ENCODE results near the gene SPTLC3. TPM values are rescaled to one million over a fixed set of nuclear protein-coding genes. Genes with fewer than 3 reads are reported as not detected.

Gene SPTLC3
- total RNA-seq, 1 experiment from 2014 or later = 31.5 TPM

GRCh38 chr20:12984069-12984765 is 24.6 kb upstream of the SPTLC3 start:
- H3K36me3 Mint-ChIP-seq (ENCODE audit: insufficient read depth, unreplicated experiment) = no peaks in the 10 kb centered on the region
- no peaks in the 10 kb centered on the region for H3K27me3 Mint-ChIP-seq (ENCODE audit: insufficient read depth, unreplicated experiment)
- no peak for DNase-seq
- H3K4me3 ChIP-seq (ENCODE audit: low read depth, low read length) = no peak overlapping the region
- no peaks in the 10 kb centered on the region for H3K27me3 ChIP-seq (replicated peaks; ENCODE audit: control insufficient read depth, insufficient read depth, low read length)
- no peak for TF ChIP-seq CTCF (IDR thresholded peaks at IDR 0.05; ENCODE audit: insufficient read depth in 1 of 2, low read depth in 1 of 2, low read length in 1 of 2, severe bottlenecking in 1 of 2, unreplicated experiment in 1 of 2)
- intact Hi-C loops (cut with micrococcal nuclease; ENCODE audit: unreplicated experiment) = no loop called here
- peaks cover 22% of the 10 kb centered on the region for H3K4me1 Mint-ChIP-seq (ENCODE audit: low read depth, unreplicated experiment)
- H3K9me3 Mint-ChIP-seq (ENCODE audit: unreplicated experiment) = no peaks in the 10 kb centered on the region
- H3K27ac Mint-ChIP-seq (ENCODE audit: unreplicated experiment) = no peak overlapping the region
- no peak overlapping the region for H3K4me3 Mint-ChIP-seq (ENCODE audit: unreplicated experiment)
- no TSS peak for BruUV-seq (replicated peaks)
- ChIA-PET POLR2A (no interaction called here), CTCF (interaction anchor here (1.2 kb wide), 1 partner anchor 111 kb away, joined by 3 read pairs; no protein-coding TSS in a partner anchor)
- no peaks in the 10 kb centered on the region for H3K36me3 ChIP-seq (ENCODE audit: control insufficient read depth, insufficient read depth, low read length)
- peaks cover 17% of the 10 kb centered on the region for H3K4me1 ChIP-seq
- no peaks in the 10 kb centered on the region; the same call in 1 of the 2 replicates for H3K9me3 ChIP-seq

- Histone ChIP-seq H3K4me1 (peaks cover 17% of the 10 kb centered on the region), H3K9me3 (no peaks in the 10 kb centered on the region; the same call in 1 of the 2 replicates), H3K36me3 (ENCODE audit: control insufficient read depth, insufficient read depth, low read length) (no peaks in the 10 kb centered on the region), H3K4me3 (ENCODE audit: low read depth, low read length) (no peak overlapping the region), H3K27me3 (replicated peaks; ENCODE audit: control insufficient read depth, insufficient read depth, low read length) (no peaks in the 10 kb centered on the region)
- no peak for TF ChIP-seq CTCF (IDR thresholded peaks at IDR 0.05; ENCODE audit: insufficient read depth in 1 of 2, low read depth in 1 of 2, low read length in 1 of 2, severe bottlenecking in 1 of 2, unreplicated experiment in 1 of 2)
- Mint-ChIP-seq H3K36me3 (ENCODE audit: insufficient read depth, unreplicated experiment) (no peaks in the 10 kb centered on the region), H3K4me1 (ENCODE audit: low read depth, unreplicated experiment) (peaks cover 22% of the 10 kb centered on the region), H3K9me3 (ENCODE audit: unreplicated experiment) (no peaks in the 10 kb centered on the region), H3K27me3 (ENCODE audit: insufficient read depth, unreplicated experiment) (no peaks in the 10 kb centered on the region), H3K4me3 (ENCODE audit: unreplicated experiment) (no peak overlapping the region), H3K27ac (ENCODE audit: unreplicated experiment) (peak overlapping the region; percentile 18)
- BruUV-seq (replicated peaks) = no TSS peak
- intact Hi-C loops (cut with micrococcal nuclease; ENCODE audit: unreplicated experiment) = no loop called here
- ChIA-PET CTCF (interaction anchor here (1.2 kb wide), 1 partner anchor 110 kb away, joined by 3 read pairs; no protein-coding TSS in a partner anchor), POLR2A (no interaction called here)
- peak in 1 of 2 experiments; percentile 47 for DNase-seq
These were observed 23.9 kb upstream of the SPTLC3 start for GRCh38 chr20:12984863-12985262.

GRCh38 chr20:12987261-12987660 is 21.5 kb upstream of the SPTLC3 start:
- Histone ChIP-seq H3K9me3 (no peaks in the 10 kb centered on the region; the same call in 1 of the 2 replicates), H3K4me1 (peaks cover 17% of the 10 kb centered on the region), H3K27me3 (replicated peaks; ENCODE audit: control insufficient read depth, insufficient read depth, low read length) (no peaks in the 10 kb centered on the region), H3K36me3 (ENCODE audit: control insufficient read depth, insufficient read depth, low read length) (no peaks in the 10 kb centered on the region), H3K4me3 (ENCODE audit: low read depth, low read length) (no peak overlapping the region)
- Mint-ChIP-seq H3K9me3 (ENCODE audit: unreplicated experiment) (no peaks in the 10 kb centered on the region), H3K4me1 (ENCODE audit: low read depth, unreplicated experiment) (peaks cover 22% of the 10 kb centered on the region), H3K36me3 (ENCODE audit: insufficient read depth, unreplicated experiment) (no peaks in the 10 kb centered on the region), H3K27ac (ENCODE audit: unreplicated experiment) (no peak overlapping the region), H3K4me3 (ENCODE audit: unreplicated experiment) (no peak overlapping the region), H3K27me3 (ENCODE audit: insufficient read depth, unreplicated experiment) (no peaks in the 10 kb centered on the region)
- intact Hi-C loops (cut with micrococcal nuclease; ENCODE audit: unreplicated experiment) = no loop called here
- no peak for DNase-seq
- no peak for TF ChIP-seq CTCF (IDR thresholded peaks at IDR 0.05; ENCODE audit: insufficient read depth in 1 of 2, low read depth in 1 of 2, low read length in 1 of 2, severe bottlenecking in 1 of 2, unreplicated experiment in 1 of 2)
- ChIA-PET POLR2A (no interaction called here), CTCF (interaction anchor here (0.7 kb wide), 1 partner anchor 836 kb away, joined by 6 read pairs; no protein-coding TSS in a partner anchor)
- no TSS peak for BruUV-seq (replicated peaks)
